Fibroblast of the aortic adventitia (primary cell): ENCODE measurements around the gene ANKRD50. TPM values are rescaled to one million over a fixed set of nuclear protein-coding genes. Genes with fewer than 3 reads are reported as not detected.

Source experiments
- DNase-seq: peaks from one replicate; pipeline ENCODE4 v3.0.0-alpha.2; 2010; ENCODE audit warnings: low read depth
- H3K4me3 ChIP-seq: 2 replicates; pipeline ENCODE4 v1.5.1; 2011; ENCODE audit warnings: low read depth, mild to moderate bottlenecking, control low read depth, low read length, moderate library complexity
- CTCF ChIP-seq: IDR thresholded peaks from 2 replicates; pipeline ENCODE4 v1.5.1; 2011; ENCODE audit warnings: mild to moderate bottlenecking, low read length, control low read depth, inconsistent platforms; ENCODE audit not compliant: insufficient read depth
- total RNA-seq: library from RNA; depleted of rRNA; stranded (reverse); fragments of >200 nt; gene quantifications from 2 replicates; pipeline ENCODE4 v1.2.3, GENCODE V29; 2012; ENCODE audit warnings: low replicate concordance

The ANKRD50 gene
- total RNA-seq, 1 donor, result 23.4 TPM

DNA sequence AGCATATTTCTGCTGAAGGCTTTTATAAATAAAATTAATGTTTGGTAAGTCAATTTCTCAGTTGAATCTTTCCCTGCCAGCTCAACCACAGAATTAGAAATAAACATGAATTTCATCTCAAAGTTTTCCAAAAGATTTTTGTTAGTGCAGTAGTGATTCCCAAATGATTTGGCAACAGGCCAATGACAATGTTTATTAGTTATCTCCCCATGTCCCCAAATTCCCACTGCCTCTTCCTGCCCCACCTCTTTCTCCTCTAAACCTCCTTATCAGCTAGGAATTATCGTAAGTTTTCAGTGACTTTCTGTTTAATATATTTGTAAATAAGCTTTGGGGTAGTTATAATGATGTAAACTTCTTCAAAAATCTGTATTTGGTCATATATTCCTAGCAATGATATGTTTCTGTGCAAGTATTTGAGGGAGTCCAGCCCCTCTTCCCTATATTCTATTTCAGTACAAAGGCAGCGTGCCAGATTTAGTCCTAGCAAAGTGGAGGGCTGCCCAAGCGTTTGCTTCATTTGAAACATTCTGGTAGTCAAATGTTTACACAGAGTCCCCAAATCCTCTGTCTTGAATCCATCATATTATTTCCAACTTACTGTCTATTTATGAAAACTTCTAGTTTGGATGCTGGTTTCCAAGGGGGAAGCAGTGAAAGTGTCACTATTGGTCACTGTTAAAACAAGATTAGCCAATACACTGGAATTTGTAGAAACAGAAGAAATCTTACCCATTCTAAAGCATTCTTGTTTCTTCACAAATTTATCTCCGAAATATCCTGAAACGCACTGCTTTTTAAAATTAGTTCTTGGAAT lies 33.7 kb upstream of the ANKRD50 start:
- TF ChIP-seq CTCF, result no peak
- DNase-seq, result peak; percentile 68
- H3K4me3 ChIP-seq, result peak overlapping the region; percentile 16

DNA sequence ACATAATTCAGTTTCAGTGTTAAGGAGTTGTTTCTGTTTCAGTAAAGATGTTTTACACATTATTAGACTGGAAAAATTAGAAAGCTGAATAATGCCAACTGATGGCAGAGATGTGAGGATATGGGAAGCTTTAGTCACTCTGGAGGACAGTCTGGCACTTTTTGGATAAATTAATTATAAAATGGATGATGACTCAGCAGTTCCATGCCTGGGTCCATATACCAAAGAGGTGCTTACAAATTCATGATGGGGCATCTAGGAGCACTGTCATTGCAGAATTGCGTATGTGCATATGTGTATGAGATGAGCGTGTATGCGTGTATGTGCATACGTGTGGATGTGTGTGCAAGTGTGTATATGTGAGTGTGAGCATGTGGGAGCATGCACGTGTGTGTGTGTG lies 31.2 kb upstream of the ANKRD50 start:
- no peak overlapping the region for H3K4me3 ChIP-seq
- DNase-seq, result no peak
- TF ChIP-seq CTCF, result no peak

DNA sequence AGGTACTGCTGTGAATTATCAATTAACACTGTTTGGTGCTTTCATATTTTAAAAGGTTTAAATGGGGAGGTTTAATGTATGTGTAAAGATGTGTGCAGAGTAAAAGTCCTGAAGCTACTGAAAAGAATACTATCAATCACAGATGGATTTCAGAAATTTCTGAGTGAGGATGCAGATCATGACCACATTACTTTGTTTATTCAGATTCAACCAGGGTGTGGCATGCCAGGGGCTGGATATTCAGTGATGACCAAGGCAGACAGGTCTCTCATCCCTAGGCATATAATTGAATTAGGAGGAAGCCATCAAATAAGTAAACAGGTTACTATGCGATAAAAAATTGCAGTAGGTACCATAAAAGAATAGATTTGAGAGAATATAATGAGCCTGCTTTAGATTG lies 28.0 kb upstream of the ANKRD50 start:
- no peak for DNase-seq
- H3K4me3 ChIP-seq, result no peak overlapping the region
- no peak for TF ChIP-seq CTCF

DNA sequence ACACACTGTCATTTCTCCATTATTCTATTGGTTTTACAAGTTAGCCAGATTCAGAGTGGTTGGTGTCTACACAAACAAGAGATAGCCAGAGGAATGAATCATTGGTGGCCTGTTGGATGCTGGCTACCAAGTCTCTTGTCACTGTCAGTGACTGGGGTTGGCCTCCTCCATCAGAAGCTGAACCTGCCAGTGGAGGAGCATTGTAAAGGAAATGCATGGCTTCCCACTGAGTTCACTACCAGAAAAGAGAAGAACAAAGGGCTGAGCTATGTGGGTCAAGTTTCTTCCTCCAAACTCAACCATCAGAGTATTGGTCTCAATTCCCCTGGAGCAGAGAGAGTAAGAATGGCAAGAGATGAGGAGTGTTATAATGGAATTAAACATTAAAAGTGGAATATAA lies 26.5 kb upstream of the ANKRD50 start:
- TF ChIP-seq CTCF, result no peak
- H3K4me3 ChIP-seq, result no peak overlapping the region
- no peak for DNase-seq

DNA sequence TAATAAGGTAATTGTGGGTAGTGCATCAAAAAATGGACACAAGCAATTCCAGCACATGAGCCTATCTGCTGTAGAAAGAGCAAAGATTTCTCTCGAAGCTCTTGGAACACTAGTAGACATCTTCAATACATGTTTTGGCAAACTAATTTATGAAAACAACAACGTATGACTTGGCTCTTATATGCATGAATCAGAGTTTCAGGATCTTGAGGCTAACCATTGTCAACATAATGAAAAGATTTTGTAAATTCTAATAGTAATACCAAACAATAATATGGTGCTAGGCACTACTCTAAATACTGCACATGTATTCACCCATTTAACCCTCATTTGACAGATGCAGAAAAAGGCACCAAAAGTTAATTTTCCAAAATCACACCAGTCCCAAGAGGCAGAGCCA lies 25.1 kb upstream of the ANKRD50 start:
- no peak for TF ChIP-seq CTCF
- peak; percentile 32 for DNase-seq
- no peak overlapping the region for H3K4me3 ChIP-seq

GRCh38 chr4:124736526-124736925 lies 24.0 kb upstream of the ANKRD50 start:
- no peak for DNase-seq
- no peak for TF ChIP-seq CTCF

More at GRCh38 chr4:124736526-124736925, 24.0 kb upstream of the ANKRD50 start:
- H3K4me3 ChIP-seq, result no peak overlapping the region
